ENCODE results near the gene DUSP3.

The DUSP3 gene

DNA sequence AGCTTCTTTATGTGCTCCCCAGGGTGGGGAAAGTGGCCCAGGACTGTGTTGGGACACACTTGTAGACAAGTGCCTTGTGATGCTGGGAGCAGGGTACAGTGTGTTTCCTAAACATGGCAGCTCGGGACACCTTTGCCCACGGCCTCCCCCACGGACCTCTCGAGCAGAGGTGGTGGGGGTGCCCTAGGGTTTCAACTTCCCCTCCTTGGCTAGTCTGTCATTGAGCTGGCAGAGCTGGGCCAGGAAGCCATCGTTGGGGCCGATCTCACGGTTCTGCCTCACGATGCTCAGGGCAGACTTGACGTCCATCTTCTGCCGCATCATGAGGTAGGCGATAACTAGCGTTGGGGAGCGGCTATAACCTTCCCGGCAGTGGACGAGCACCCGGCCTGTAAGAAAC is 9.4 kb downstream of the DUSP3 start:
- no peak for DNase-seq (ENCODE audit: low read depth in 2 of 2)

DNA sequence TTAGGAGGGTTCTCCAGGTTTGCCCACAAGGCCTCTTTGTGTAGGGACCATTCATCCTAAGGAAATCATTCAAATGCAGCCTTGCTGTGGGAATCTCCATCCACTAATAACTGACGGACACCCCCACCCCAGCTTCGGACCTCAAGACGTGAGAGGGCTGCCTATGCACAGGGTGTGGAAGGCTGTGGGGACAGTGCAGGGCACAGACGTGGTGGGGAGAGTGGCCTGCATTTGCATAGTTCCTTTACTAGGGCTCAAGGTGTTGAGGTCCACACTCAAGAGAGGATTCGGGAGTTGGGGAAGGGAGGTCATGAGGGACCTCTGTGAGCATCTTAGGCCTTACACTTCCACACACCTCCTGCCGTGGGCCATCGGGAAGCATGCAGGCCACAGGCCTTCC is 9.8 kb downstream of the DUSP3 start:
- DNase-seq (ENCODE audit: low read depth in 2 of 2) = no peak

DNA sequence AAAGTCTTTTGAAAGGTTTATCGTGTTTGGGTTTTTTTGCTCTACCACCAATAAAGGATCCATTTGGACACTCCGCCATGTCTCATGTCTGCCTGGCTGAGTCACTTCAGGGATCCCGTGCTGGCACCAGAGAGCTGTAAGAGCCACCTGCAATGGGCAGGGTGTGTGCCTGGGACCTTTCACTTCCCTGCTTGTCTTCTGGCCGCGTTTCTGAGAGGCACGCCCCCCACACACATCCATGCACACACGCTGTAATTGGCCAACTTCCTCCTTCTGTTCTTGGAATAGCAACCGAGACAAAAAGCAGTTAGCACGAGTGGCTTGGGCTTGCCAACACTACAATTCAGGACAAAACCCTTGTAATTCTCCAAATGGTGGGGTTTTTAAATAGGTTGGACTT is 10.4 kb downstream of the DUSP3 start:
- no peak for DNase-seq (ENCODE audit: low read depth in 2 of 2)

DNA sequence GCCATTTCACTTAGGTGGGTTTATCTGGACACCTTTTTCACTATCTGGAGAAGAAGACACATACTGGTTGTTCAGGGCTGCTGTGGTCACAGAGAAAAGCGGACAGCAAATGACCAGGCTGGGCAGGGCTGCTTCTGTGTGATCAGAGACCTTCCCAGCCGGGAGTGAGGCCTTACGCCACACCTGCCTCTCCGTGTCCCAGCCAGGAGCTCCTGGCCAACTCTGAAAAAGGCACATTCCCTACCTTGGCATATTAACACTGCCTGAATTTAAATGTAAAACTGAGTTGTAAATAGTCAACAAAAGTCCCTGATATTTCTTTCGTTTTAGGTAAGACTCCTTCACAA is 11.1 kb downstream of the DUSP3 start:
- DNase-seq (ENCODE audit: low read depth in 2 of 2) = no peak

GRCh38 chr17:43767053-43767712 is 11.6 kb downstream of the DUSP3 start:
- no peak for DNase-seq (ENCODE audit: low read depth in 2 of 2)

- DNase-seq (ENCODE audit: low read depth in 2 of 2) = no peak
Measured at GRCh38 chr17:43766413-43767052, 12.2 kb downstream of the DUSP3 start.

DNA sequence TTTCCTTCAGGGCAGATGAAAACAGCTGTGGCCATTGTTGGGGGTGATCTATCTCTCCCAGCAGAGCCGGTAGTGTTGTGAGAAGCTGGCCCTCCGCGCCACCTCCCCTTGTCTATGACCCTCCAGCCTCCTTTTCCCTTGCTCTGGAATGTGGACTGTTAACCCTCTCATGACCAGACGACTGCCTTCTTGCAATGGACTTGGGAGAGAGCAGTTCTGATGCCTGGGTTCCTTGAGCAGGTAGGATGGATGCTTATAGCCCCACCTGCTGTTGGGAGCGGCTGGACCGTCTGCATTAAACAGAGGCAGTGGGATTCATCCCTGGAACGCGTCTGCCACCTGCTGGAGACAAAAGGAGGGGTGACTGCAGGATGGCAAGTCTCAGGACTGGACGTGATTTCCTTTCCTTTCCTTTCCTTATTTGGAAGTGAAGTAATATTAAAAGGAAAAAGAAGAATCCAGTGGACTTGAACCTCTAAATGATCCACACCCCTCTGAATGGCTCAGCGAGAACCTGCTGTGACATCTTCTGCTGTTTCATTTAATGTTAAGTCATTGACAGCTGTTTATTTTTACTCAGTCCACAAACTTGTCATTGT is 18.4 kb downstream of the DUSP3 start:
- DNase-seq (ENCODE audit: low read depth in 2 of 2) = peak; percentile 78 to 81

GRCh38 chr17:43759836-43760235 is 18.9 kb downstream of the DUSP3 start:
- no peak for DNase-seq (ENCODE audit: low read depth in 2 of 2)

DNA sequence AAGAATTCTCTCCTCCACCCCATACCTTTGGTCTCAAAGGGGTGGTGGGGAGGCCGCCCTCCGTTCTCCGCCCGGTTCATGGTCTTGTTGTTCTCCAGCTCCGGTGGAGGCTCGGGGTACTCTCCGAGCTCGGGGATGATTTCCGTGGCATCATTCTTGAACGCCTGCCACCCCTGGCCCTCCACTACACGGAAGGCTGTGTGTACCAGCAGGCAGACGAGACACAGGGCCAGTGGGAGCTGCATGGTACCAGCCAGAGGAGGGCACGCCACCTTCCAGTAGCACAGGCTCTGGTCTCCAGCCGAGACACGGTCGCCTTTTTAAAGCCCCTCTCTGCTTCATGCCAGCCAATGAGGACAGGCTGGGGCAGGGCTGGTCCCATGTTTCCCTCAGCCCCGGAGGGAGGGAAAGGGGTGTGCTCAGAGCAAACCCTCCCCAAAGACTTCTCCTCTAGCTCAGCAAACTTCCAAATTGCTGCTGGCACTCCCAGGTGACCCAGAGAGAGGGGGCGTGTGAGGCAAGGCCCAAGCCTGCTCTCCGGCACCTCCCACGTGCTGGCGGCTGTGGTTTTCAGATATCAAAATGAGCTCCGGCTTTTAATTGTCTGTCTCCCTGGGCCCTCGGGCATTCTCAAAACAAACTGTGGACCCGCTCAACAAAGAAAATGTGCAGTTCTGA is 20.1 kb downstream of the DUSP3 start, which contains the start of gene SOST:
TSS of gene SOST (minus strand) at position 295 of the 678 bp plus-strand sequence. CDS start at position 245, 50 bp downstream.
- DNase-seq (ENCODE audit: low read depth in 2 of 2) = no peak

DNA sequence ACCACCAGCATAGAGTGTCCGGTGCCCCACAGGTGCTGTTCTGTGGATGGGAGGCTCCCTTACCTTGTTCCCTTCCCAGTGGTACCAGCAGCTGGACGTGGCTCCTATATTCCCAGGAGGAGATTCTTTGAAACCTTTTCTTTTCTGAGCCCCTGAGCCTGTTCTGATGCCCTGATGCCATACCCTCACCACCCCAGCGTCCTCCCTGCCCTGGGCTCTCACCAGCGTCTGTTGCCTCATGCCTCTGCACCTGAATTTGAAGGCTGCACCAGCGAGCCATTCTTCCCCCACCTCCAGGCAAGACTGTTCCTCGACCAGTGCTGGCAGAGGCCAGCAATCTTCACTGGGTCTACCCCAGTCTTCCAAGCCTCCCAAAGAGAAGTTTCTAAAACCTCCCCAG is 20.7 kb downstream of the DUSP3 start:
- no peak for DNase-seq (ENCODE audit: low read depth in 2 of 2)

GRCh38 chr17:43757171-43757660 is 21.6 kb downstream of the DUSP3 start:
- no peak for DNase-seq (ENCODE audit: low read depth in 2 of 2)

DNA sequence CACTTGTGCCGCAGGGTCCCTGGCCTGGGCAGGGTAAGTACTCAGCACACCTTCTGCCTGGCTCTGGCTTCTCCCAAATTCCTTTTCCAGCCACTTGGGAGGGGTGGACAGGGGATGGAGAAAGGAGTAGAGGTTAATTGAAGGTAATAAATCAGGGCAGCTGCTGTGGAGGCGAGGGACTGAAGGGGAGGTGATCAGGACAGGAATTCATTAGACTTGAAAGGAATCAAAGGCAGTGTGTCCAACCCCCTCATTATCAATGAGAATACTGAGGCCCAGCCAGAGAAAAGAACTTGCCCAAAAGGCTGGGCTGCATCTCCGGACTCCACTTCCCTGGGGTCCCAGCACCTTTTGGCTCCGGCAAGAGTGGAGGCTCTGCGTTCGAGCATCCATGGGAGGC is 22.6 kb downstream of the DUSP3 start:
- DNase-seq (ENCODE audit: low read depth in 2 of 2) = no peak

- no peak for DNase-seq (ENCODE audit: low read depth in 2 of 2)
Measured at GRCh38 chr17:43755389-43755875, 23.3 kb downstream of the DUSP3 start.

GRCh38 chr17:43754947-43755346 is 23.8 kb downstream of the DUSP3 start:
- DNase-seq (ENCODE audit: low read depth in 2 of 2) = no peak

- no peak for DNase-seq (ENCODE audit: low read depth in 2 of 2)
Measured at GRCh38 chr17:43753493-43754129, 25.2 kb downstream of the DUSP3 start.

GRCh38 chr17:43750153-43750552 is 28.6 kb downstream of the DUSP3 start:
- no peak for DNase-seq (ENCODE audit: low read depth in 2 of 2)

DNA sequence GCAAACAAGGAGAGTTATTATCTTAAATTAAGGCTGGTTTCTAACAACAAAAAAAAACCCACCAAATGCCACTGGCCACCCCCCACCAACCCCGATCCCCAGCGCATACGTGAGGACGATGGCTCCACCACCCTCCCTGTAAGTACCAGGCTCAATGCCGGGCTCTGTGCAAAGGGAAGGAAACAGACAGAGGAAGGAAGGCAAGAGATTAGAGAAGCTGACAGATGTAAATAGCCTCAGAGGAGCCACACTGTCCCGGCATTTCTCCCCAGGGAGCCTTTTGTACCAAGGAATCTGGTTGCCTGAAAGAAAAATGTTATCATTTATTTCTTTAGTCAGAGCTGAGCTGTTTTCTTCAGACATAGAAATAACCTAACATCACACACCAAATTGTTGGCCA is 33.2 kb downstream of the DUSP3 start:
- no peak for DNase-seq (ENCODE audit: low read depth in 2 of 2)

GRCh38 chr17:43741636-43742035 is 37.1 kb downstream of the DUSP3 start:
- no peak for DNase-seq (ENCODE audit: low read depth in 2 of 2)

DNA sequence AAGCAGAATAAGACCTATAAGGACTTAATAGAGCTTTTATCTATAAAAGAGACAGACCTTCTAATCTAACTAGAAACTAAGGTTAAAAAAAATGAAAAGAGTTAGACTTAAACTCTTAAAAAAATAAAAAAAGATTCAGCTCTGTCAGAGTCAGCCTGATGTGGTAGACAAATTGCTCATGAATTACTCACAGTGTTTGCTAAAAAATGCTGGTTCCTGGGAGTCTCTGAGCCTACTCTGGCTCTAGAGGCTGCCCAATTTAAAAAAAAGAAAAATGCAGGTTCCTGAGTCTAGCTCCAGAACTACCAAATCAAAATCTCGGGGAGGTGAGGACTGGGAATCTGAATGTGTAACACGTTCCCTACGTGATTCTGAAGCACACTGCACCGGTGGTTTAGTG is 38.2 kb downstream of the DUSP3 start:
- no peak for DNase-seq (ENCODE audit: low read depth in 2 of 2)

GRCh38 chr17:43737722-43738121 is 41.1 kb downstream of the DUSP3 start:
- DNase-seq (ENCODE audit: low read depth in 2 of 2) = no peak

- no peak for DNase-seq (ENCODE audit: low read depth in 2 of 2)
Measured at GRCh38 chr17:43736389-43736788, 42.4 kb downstream of the DUSP3 start.

DNA sequence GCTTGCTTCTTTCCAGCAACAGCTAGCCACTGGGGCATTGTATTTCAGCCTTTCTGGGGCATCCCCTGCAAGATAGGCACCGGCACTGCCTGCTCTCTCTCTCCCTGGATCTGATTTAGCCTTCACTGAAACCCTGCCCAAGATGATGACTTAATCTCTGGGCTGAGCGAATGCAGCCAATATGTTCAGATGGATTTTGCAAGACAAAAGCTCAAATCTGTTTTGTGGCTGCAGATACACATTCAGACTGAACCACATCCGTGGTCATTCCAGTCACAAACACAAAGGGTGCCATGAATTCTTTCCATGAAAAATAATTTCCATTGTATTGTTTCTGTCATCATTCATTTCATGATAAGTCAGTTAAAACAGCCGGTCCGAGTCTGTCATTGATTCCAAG is 44.4 kb downstream of the DUSP3 start:
- peak; percentile 80 to 81 for DNase-seq (ENCODE audit: low read depth in 2 of 2)

Measured in fibroblast of skin of left quadriceps (primary cell).